ENCODE results near the gene ZNF526.
"Not testable (repeated sequence)": the region's sequence is repeated elsewhere in the genome, so short reads cannot be mapped to it uniquely, and the experiment has no call there.

ZNF526 gene

DNA sequence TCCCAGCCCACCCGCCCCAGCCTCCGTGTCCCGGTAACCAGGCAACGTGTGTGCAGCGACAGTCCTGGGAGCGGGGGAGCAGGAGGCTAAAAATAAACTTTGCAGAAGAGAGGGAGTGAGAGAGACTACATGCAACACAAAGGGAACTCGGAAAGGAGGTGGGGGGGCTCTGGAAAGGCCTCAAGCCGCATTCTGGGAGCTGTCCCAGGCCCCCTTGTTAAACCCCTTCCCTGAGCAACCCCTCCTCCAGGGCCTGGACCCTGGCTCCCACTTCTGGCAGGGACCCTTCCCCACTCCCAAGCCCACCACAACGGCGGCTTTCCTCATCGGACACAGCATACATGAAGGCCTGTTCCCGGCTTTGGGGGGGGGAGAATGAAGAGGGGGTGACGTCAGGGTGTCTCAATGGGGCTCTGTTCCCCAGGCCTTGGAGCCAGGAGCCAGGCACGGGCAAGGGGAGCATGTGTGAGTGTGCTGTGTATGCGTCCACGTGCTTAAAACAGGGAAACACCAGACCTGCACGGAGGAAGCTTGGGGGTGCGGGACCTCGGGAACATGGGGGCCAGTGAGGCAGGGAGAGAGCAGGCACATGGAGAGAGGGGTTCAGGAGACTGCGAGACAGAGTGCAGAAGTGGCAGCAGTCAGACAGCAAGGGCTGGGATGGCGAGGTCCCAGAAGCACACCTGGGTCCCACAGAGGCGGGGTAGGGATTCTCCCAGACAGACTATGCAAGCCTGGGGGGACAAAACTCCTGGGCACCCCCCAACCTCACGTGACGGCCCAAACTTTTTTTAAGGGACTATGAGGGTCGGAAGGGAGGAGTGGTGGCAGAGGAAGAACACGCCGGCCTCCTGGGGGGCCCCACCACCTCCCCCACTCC, 32.5 kb downstream of the ZNF526 start:
- DNase-seq: peak; percentile 68 to 94 (median 85)
- intact Hi-C loops (cut with DNase I): loop anchor here (2.0 kb wide), 1 partner anchor 28 kb away; no protein-coding TSS in a partner anchor

DNA sequence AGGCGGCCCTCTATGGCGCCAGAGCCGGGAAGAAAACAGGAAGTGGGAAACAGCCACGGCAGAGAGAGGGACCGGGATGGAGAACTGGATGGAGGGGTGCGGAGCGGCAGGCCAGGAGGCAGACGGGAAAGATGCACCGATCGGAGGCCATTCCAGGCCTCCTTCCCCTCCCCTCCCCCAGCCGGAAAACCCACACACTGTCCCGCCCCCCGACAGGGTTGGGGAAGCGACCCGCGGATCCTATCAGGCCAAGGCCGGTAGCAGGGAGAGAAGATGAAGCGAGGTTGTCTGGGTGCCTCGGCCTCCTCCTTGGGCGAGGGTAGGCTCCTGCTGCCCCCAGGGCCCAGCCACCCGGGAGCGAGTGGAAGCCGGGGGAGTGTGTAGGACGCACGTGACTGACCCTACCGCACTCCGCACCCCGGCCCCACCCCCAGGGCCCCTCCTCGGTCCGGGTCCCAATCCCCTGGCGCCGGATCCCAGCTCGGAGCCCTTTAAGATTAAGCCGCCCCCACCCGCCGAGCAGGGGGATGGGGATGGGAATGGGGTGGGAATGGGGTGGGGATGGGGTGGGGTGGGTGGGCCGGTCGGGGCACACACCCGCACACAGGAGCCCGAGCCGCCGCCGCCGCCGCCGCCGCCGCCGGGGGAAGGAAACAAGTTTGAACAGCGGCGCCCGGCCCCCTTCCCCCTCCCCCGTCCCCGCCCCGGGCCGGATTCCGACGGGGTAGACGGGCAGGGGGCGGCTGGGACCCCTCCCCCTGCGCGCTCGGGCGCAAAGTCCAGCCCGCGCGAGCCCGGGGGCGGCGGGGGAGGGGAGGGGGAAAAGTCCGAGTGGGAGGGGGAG, 33.4 kb downstream of the ZNF526 start:
- peak in 36 of 42 donors; percentile 32 to 84 (median 62) for DNase-seq
- intact Hi-C loops (cut with DNase I): loop anchor here (2.0 kb wide), 1 partner anchor 27 kb away; no protein-coding TSS in a partner anchor

- DNase-seq: peak; percentile 71 to 94 (median 86)
- intact Hi-C loops (cut with DNase I): no loop called here
These were observed 34.2 kb downstream of the ZNF526 start for GRCh38 chr19:42254089-42254849.

DNA sequence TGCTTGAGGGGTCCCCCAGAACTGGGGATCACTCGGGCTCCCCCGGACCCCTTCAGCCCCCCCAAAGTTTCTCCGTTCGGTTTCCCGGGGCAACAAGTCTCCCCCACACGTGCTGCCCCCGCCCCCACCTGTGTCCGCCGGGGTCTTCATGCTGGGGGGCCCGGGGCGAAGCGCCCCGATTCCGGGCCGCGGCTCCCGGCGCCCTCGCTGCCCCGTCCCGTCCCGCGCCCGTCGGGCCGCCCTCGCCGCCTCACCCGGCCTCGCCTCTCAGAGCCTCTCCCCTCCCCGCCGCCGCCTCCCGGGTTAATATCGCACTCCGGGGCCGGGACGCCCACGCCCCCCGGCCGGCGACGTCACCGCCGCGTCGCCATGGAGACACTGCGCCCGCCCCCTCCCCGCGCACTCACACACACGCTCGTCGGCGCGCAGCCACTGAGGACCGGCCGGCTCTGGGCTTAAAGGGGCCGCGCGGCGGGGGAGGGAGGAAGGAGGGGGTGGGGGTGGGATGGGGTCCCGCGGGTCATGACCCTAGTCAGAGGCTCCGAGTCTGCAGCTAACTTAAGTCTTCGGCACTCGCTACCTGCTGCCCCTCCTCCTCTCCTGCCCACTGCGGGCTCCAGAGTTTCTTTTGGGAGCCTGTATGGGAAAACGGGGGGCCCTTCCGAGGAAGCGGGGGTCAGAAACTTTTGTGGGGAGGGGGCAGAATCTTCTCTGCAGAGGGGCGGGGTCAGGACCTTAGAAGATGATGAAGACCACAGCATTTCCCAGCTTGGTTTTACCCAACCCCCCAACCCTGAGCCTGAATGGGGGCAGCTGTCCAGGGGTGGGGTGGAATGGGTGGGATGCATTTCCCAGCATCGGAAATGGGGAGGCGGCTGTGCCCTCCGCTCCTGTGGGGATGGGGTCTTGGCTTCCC, 35.0 kb downstream of the ZNF526 start, which contains the start of gene ERF:
Gene ERF, minus strand, starts transcription at position 279 of the 916 bp plus-strand sequence. Its CDS starts 129 bp downstream, at position 150.
- intact Hi-C loops (cut with DNase I): no loop called here
- peak; percentile 89 to 98 (median 96) for DNase-seq

- intact Hi-C loops (cut with DNase I): no loop called here
These were observed 35.9 kb downstream of the ZNF526 start for GRCh38 chr19:42255766-42256745.

GRCh38 chr19:42257842-42258241, 37.7 kb downstream of the ZNF526 start:
- intact Hi-C loops (cut with DNase I); DNase-seq: not testable (repeated sequence)

More at GRCh38 chr19:42255766-42256745, 35.9 kb downstream of the ZNF526 start:
- DNase-seq: peak in 39 of 42 donors; percentile 35 to 86 (median 63)

DNA sequence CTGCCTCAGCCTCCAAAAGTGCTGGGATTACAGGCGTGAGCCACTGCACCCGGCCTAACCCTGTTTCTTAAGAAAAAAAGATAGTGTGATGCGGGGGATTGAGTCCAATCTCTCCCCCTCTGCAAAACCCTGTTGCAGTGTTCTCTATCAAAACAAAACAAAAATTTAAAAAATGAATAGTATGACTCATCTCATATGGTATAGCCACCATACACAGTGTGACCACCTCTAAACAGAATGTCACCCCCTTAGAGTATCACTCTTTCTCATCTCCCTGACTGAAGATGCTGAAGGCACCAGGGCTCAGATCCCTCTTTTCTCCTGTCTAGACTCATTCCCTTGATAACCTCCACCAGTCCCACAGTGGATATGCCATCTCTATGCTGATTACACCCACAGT, 41.7 kb downstream of the ZNF526 start:
- intact Hi-C loops (cut with DNase I): no loop called here
- DNase-seq: no peak

- DNase-seq; intact Hi-C loops (cut with DNase I): not testable (repeated sequence)
These were observed 46.0 kb downstream of the ZNF526 start for GRCh38 chr19:42266105-42266504.

DNA sequence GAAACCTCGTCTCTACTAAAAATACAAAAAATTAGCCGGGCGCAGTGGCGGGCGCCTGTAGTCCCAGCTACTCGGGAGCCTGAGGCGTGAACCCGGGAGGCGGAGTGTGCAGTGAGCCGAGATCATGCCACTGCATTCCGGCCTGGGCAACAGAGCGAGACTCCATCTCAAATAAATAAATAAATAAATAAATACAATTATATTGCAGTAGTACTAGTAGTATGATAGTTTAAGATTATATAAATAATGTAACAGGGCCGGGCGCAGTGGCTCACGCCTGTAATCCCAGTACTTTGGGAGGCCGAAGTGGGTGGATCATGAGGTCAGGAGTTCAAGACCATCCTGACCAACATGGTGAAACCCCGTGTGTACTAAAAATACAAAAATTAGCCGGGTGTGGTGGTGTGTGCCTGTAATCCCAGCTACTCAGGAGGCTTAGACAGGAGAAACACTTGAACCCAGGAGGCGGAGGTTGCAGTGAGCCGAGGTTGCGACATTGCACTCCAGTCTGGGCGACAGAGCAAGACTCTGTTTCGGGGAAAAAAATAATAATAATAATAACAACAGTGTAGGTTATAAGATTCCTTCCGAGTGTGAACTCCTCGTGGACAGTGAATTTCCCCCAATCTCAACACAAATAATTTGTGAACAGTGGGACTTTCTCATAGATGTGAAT, 47.0 kb downstream of the ZNF526 start:
- intact Hi-C loops (cut with DNase I); DNase-seq: not testable (repeated sequence)

- intact Hi-C loops (cut with DNase I): no loop called here
- peak in 2 of 42 donors; percentile 11 to 48 for DNase-seq
These were observed 47.6 kb downstream of the ZNF526 start for GRCh38 chr19:42267644-42268141.

DNA sequence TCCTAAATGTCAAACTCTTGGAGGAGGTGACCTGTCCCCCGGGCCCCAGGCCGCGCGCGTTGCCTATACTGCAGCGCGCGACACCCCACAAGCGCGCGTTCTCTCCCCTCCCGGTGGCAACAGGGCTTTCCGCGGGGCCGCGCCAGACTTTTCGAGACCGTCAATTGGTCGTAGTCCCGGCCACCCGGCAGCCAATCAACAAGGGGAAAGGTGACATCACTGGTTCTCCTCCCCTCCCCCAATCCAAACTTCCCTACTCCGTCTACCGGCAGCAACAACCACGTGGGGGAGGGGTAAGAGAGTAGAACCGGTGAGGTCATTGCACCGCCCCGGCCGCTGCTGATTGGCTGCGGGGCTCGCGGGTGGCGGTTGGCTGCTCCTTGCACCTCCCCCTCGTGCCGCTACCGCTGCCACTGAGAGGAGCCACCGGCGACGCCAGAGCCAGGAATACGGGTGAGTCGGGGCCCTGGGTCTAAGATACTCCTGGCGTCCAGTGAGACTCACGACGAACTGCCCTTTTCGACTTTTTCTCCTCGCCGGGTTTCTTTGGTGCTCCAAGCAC, 48.1 kb downstream of the ZNF526 start:
- intact Hi-C loops (cut with DNase I): no loop called here
- peak; percentile 97 to 100 (median 99) for DNase-seq

DNA sequence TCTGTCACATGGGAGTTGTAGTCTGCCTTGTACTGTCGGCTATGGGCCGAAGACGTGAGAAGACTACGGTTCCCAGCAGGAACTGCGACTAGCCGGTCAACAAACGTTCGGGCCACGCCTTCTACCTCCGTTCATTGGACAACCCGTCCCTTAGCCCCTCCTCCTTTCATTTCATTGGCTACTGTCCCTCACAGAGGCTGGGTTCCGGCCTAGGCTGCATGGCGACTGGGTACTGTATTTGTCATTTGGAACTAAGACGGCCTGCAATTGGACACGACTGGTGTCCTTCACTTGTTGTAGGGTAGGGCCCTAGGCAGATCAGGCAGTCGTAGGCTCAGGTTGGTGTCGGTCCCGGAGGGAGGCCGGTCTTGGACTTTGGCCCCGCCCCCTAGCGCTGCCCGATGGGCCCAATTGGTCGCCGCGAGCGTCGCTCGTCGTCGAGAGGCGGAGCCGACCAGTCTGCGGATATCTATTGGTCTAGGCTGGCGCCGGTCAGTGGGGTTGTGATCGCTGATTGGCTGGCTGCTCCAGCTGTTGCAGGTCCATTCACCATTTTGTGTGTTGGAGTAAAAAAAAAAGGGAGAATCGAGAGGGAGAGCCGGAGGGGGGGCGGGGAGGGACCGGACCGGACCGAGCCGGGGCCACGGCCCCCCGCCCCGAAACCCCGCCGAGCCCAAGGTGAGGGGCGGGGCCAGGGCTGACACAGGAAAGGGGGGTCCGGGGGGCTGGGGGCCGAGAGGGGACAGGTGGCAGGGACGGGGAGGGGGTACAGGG, 48.8 kb downstream of the ZNF526 start, which contains the start of gene CIC:
Gene CIC, plus strand, starts transcription at position 549 of the 774 bp plus-strand sequence. CDS start 2,532 bp downstream, outside the sequence.
- intact Hi-C loops (cut with DNase I): no loop called here
- DNase-seq: peak; percentile 98 to 100 (median 100)

DNA sequence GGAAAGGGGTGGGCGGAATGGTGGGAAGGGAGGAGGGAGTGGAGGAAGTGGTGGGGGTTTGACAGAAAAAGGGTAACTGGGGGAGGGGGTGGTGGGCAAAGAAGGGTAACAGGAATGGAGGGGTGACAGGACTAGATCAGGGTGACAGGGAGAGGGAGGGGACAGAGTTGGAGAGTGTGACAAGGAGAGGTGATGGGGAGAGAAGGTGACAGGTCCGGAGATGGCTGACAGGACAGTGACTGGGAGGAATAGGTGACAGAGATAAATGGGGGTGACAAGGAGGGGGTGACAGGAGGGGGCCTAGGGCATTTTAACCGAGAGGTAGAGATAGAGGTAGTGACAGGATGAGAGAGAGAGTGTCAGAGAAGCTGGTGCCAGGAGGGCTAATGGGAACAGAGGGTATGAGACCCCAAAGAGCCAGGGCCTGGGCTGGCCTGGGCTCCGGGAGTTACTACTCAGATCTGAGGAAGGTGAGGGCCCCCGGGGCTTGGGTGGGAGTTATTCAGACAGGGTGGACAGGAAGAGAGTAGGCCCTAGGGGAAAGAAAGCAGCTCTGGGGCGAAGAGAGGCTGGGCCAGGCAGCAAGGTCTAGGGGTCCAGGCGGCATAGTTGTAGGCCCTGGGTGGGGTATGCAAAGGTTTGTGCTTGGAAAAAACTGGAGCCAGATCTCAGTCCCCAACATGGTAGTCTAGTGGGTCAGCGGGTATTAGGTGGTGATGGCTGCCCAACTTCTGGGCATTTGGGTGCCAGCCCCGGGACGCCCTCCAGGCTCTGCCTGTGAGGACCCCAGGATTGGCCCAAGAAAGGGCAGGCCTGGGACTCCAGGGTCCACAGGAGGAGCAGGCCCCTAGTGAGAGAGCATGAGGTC, 49.6 kb downstream of the ZNF526 start:
- intact Hi-C loops (cut with DNase I): no loop called here
- peak in 2 of 42 donors; percentile 21 to 24 for DNase-seq

Data from head of caudate nucleus (tissue), 42 donors.